GM23248 (cell line): Measurements from ENCODE around the gene UBE2N. TPM values are rescaled to one million over a fixed set of nuclear protein-coding genes. Genes with fewer than 3 reads are reported as not detected.
"Not testable (repeated sequence)": the region's sequence is repeated elsewhere in the genome, so short reads cannot be mapped to it uniquely, and the experiment has no call there.

ENCODE experiments used
- DNase-seq: peaks from one replicate; pipeline ENCODE4 v3.0.0-alpha.2; 2015
- H2AFZ ChIP-seq: fragments of 200-600 bp; sonication (generic); 2 replicates; pipeline ENCODE4 v1.6.1; 2016; ENCODE audit warnings: antibody characterized with exemption
- H3F3A ChIP-seq: fragments of 200-600 bp; sonication (generic); 2 replicates; pipeline ENCODE4 v1.6.1; 2016; ENCODE audit warnings: mild to moderate bottlenecking, antibody characterized with exemption, mixed run types; ENCODE audit not compliant: insufficient read depth
- H3K27ac ChIP-seq: fragments of 200-600 bp; sonication (generic); 2 replicates; pipeline ENCODE4 v1.5.1; 2016; ENCODE audit warnings: mild to moderate bottlenecking
- H3K27me3 ChIP-seq: fragments of 200-600 bp; sonication (generic); replicated peaks from 2 replicates; pipeline ENCODE4 v1.6.1; 2016; ENCODE audit warnings: mild to moderate bottlenecking; ENCODE audit not compliant: insufficient read depth
- H3K36me3 ChIP-seq: fragments of 200-600 bp; sonication (generic); 2 replicates; pipeline ENCODE4 v1.6.1; 2016; ENCODE audit warnings: low read depth, mild to moderate bottlenecking
- H3K4me1 ChIP-seq: fragments of 200-600 bp; sonication (generic); 2 replicates; pipeline ENCODE4 v1.6.1; 2016; ENCODE audit warnings: mild to moderate bottlenecking; ENCODE audit not compliant: insufficient read depth
- H3K4me2 ChIP-seq: fragments of 200-600 bp; sonication (generic); one replicate; pipeline ENCODE4 v1.6.1; 2016; ENCODE audit warnings: mild to moderate bottlenecking; ENCODE audit not compliant: unreplicated experiment
- H3K4me3 ChIP-seq: fragments of 200-600 bp; sonication (generic); 2 replicates; pipeline ENCODE4 v1.5.1; 2016; ENCODE audit warnings: mild to moderate bottlenecking
- H3K79me2 ChIP-seq: fragments of 200-600 bp; sonication (generic); 2 replicates; pipeline ENCODE4 v1.6.1; 2016; ENCODE audit warnings: mild to moderate bottlenecking; ENCODE audit not compliant: insufficient read depth
- H3K9ac ChIP-seq: fragments of 200-600 bp; sonication (generic); 2 replicates; pipeline ENCODE4 v1.6.1; 2016; ENCODE audit warnings: mild to moderate bottlenecking
- H3K9me2 ChIP-seq: fragments of 200-600 bp; sonication (generic); 2 replicates; pipeline ENCODE4 v1.6.1; 2016; ENCODE audit warnings: mixed run types, mild to moderate bottlenecking, moderate library complexity; ENCODE audit not compliant: insufficient read depth
- H3K9me3 ChIP-seq: fragments of 200-600 bp; sonication (generic); one replicate; pipeline ENCODE4 v1.6.1; 2017; ENCODE audit warnings: low read depth
- H4K20me1 ChIP-seq: fragments of 200-600 bp; sonication (generic); 2 replicates; pipeline ENCODE4 v1.6.0; 2016; ENCODE audit not compliant: insufficient read depth
- EZH2 ChIP-seq: fragments of 200-600 bp; sonication (generic); IDR thresholded peaks from 2 replicates; pipeline ENCODE4 v1.6.1; 2018; ENCODE audit warnings: antibody characterized with exemption, mild to moderate bottlenecking; ENCODE audit not compliant: insufficient read depth, poor library complexity, severe bottlenecking
- EZH2phosphoT487 ChIP-seq: fragments of 200-600 bp; sonication (generic); IDR thresholded peaks from 2 replicates; pipeline ENCODE4 v1.6.1; 2018; ENCODE audit warnings: antibody characterized with exemption, moderate library complexity, mild to moderate bottlenecking, low read depth; ENCODE audit not compliant: insufficient read depth
- WGBS, 2 experiments: methylation state at CpG; one replicate each; pipeline ENCODE4 v1.1.6; 2015 to 2017; ENCODE audit warnings: low lambda C conversion rate in 2 of 2, low coverage in 1 of 2; ENCODE audit errors: missing lambda C conversion rate in 2 of 2; 5-methylcytosine and 5-hydroxymethylcytosine counted together
- in situ Hi-C: fragments of 300-500 bp; cut with MboI; formaldehyde crosslinking; loops from 2 replicates; pipeline ENCODE4 v1.15.0; 2020
- polyA plus RNA-seq: library from polyadenylated mRNA; unstranded; fragments of >200 nt; fragmentation: Nextera tagmentation; extraction: Ambion mirVana; gene quantifications from 2 replicates; pipeline ENCODE4 v1.2.1, GENCODE V29; 2016
- total RNA-seq: library from RNA; depleted of rRNA; stranded (reverse); fragments of >200 nt; shearing (Covaris generic); gene quantifications from 2 replicates; pipeline ENCODE4 v1.2.3, GENCODE V29; 2014

The UBE2N gene
- total and polyA plus RNA-seq, 2 experiments from 2014 or later, result 104 to 175 TPM

DNA sequence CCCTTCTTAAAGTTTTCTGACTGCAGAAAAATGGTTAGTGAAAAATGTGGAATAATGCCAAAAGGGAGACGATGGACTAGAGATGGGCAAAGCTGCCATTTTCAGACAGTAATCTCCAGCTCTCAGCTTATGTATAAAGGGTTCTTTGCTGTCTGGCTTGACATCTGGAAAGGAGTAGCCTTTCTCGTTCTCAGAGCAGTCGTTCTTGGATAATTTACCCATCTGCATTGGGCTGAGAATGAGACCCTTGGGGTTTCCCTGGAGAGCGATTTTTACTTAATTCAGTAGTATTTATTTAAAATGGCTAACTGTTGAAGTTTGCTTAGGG, 62.8 kb downstream of the UBE2N start:
- WGBS, 2 experiments, result 0% methylated on average over 4 of the region's 4 CpGs
- peak overlapping the region; percentile 96 for H2AFZ ChIP-seq

DNA sequence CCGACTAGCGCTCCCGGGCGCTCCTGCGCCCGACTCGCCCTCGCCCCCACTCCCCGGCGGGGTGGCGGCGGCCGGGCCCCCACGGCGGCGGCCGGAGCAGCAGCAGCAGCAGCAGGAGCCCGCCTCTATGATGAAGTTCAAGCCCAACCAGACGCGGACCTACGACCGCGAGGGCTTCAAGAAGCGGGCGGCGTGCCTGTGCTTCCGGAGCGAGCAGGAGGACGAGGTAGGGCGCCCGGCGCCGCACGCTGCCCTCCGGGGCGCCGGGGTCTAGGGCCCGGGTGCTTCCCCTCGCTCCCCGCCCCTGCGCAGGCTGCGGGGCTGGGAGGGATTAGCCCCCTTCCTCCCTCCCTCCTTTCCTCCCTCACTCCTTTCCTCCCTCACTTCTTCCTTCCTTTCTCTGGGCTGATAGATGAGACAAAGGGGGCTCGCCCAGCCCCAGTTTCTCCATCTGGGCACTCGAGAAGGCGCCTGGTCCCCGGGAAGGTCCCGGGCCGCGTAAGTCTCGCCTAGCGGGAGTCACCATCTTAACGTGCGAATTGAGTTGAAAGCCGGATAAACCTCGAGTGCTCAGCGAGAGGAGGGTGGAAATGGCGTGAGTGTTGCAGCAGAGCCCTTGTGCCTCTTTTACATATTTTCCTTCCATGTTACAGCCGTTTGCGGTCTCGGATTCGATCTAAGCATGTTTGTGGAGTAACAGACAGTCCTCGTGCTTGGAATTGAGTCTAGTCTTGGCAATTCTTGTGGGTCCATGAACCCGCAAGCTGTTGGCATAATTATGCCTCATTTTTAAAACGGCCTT, 63.4 kb downstream of the UBE2N start:
- in situ Hi-C loops, result not testable (repeated sequence)

More for the DNA sequence above, 62.8 kb downstream of the UBE2N start:
- H3K9me3 ChIP-seq, result no peaks in the 10 kb centered on the region
- no peaks in the 10 kb centered on the region for H3K27me3 ChIP-seq
- no peaks in the 10 kb centered on the region for H3K36me3 ChIP-seq
- peaks cover 30% of the 10 kb centered on the region for H3K4me1 ChIP-seq
- peak overlapping the region; percentile 100 for H3K4me3 ChIP-seq
- no peaks in the 10 kb centered on the region for H3K9me2 ChIP-seq
- DNase-seq, result peak; percentile 74
- no peak for TF ChIP-seq EZH2
- peak overlapping the region; percentile 95 for H3K27ac ChIP-seq
- peak overlapping the region; percentile 99 for H3K4me2 ChIP-seq
- peaks cover 57% of the 10 kb centered on the region for H3K79me2 ChIP-seq
- peak overlapping the region; percentile 98 for H3K9ac ChIP-seq
- 0 out of 2 replicates have a peak, but pooled peaks cover 3% of the 10 kb centered on the region for H4K20me1 ChIP-seq
- peaks cover 47% of the 10 kb centered on the region for H3F3A ChIP-seq
- in situ Hi-C loops, result no loop called here

DNA sequence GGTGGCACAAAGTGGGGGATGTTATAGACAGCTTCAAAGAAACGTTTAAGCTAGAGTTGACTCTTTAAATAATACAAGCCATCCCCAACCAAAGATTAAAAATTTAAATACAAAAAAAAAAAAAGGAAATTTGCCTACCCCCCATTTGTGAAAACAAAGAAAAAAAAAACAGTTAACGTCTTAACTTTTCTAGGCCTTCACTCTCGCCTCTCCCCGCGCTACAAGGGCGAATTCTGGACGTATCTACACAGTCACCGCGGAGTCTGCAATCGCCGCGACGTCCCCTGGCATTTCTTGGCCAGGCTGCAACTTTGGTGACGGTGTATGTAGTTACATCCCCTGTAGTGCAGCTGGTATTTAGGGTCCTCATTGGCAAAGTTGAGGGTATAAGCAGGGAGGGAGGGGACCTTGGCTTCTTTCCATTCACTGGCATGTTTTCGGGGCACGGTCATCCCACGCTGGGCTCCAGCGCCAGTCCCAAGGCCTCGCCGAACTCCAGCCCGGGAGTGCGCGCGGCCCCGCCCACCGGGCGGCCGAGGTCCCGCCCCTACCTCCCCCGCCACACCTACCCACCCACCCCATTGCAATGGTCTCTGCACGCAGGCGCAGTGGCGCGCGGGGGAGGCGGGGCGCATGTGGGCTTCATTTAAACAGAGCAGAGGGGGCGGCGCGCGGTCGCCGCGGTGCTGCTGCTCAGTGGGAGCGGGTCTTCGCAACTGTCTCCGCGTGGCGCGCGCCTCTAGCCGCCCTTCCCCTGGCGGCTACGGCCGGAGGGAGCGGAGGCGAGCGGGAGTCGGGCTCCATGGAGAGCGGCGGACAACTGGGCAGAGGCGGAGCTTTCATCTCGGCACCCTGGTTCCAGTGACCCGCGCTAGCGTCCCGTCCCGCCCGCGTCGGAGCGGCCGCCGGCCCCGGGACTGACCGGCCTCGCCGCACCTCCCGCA, 64.2 kb downstream of the UBE2N start, which contains the start of gene NUDT4:
Gene NUDT4 (plus strand): TSS at position 674 of the 944 bp plus-strand sequence. CDS start 398 bp downstream, outside the sequence.
- DNase-seq, result peak; percentile 94
- Histone ChIP-seq H3K4me2 (peak within 1 kb of the TSS; percentile 99), H3K36me3 (no peaks in the 10 kb centered on the region), H3K9ac (peak within 1 kb of the TSS; percentile 98), H3K27me3 (no peaks in the 10 kb centered on the region), H2AFZ (peak within 1 kb of the TSS; percentile 96), H3K27ac (peak within 1 kb of the TSS; percentile 95), H3K4me1 (peaks cover 30% of the 10 kb centered on the region), H4K20me1 (0 out of 2 replicates have a peak, but pooled peaks cover 3% of the 10 kb centered on the region), H3K79me2 (peaks cover 43% of the 10 kb centered on the region), H3K4me3 (peak within 1 kb of the TSS; percentile 100), H3F3A (peaks cover 47% of the 10 kb centered on the region), H3K9me3 (no peaks in the 10 kb centered on the region), H3K9me2 (no peaks in the 10 kb centered on the region)
- no peak for TF ChIP-seq EZH2phosphoT487
- no peak for TF ChIP-seq EZH2
- 1 to 2% methylated on average over 31 to 56 of the region's 79 CpGs for WGBS, 2 experiments
- in situ Hi-C loops, result no loop called here

More for the DNA sequence above, 63.4 kb downstream of the UBE2N start:
- not testable (repeated sequence) for H3K9me2 ChIP-seq, H3K9me3 ChIP-seq, H3K27me3 ChIP-seq, H3K36me3 ChIP-seq, H4K20me1 ChIP-seq
- Histone ChIP-seq H3K4me2 (peak overlapping the region; percentile 99), H3K27ac (peak overlapping the region; percentile 95), H3K79me2 (peaks cover 52% of the 10 kb centered on the region), H3K9ac (peak overlapping the region; percentile 98), H3K4me3 (peak overlapping the region; percentile 100), H3F3A (peaks cover 47% of the 10 kb centered on the region), H2AFZ (peak overlapping the region; percentile 96), H3K4me1 (peaks cover 30% of the 10 kb centered on the region)
- DNase-seq, result peak; percentile 88
- whole genome bisulfite sequencing, 2 experiments, result 0 to 1% methylated on average over 32 to 41 of the region's 64 CpGs

DNA sequence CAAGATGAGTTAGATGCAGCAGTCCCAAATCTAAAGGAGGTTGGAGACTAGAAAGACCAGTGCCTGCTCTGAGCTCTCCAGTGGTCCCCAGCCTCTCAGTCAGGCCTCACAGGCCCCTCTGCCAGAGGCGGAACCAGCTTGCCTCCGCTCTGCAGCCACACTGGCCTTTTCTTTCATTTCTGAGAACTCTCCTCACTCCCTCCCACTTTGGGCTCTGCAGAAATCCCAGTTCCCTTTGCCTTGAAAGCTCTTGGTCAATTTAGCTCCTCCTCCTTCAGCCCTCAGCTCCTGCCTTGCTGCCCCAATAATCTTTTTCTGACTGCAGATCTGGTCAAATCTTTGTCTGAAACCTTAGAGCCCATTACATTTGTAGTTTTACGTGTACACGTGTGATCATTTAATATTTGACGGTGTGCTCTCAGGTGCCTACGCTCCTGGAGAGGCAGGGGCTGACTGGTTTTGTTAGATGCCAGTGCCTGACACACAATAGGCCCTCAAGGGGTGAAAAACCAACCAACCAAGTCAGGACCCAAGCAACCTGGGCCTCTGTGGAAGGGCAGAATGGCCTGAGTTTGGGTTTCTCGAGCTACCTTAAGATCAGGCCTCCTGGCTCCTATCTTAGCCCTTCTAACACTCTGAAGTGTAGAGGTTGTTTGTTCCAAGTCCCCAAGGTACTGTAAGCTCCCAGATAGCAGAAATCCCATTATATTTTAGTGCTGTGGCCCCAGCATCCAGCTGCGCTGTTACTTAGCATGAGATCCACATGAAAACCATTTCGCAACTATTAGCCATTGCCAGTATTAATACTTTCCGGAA, 65.1 kb downstream of the UBE2N start:
- Histone ChIP-seq H3K4me1 (peaks cover 28% of the 10 kb centered on the region), H3K36me3 (no peaks in the 10 kb centered on the region), H2AFZ (peak overlapping the region; percentile 95), H3K27ac (peak overlapping the region; percentile 72), H3K27me3 (no peaks in the 10 kb centered on the region), H3K79me2 (peaks cover 34% of the 10 kb centered on the region), H3F3A (peaks cover 40% of the 10 kb centered on the region), H3K9ac (peak overlapping the region; percentile 98), H4K20me1 (0 out of 2 replicates have a peak, but pooled peaks cover 3% of the 10 kb centered on the region), H3K9me2 (no peaks in the 10 kb centered on the region), H3K4me2 (peak overlapping the region; percentile 97), H3K9me3 (no peaks in the 10 kb centered on the region), H3K4me3 (peak overlapping the region; percentile 76)
- peak; percentile 71 for DNase-seq
- in situ Hi-C loops, result no loop called here
- TF ChIP-seq EZH2, result no peak
- TF ChIP-seq EZH2phosphoT487, result no peak
- WGBS, 2 experiments, result 54 to 60% methylated on average over 10 of the region's 10 CpGs
